OCI-LY1 (cell line): Measurements from ENCODE around the gene TTL.
"Not testable (repeated sequence)": the region's sequence is repeated elsewhere in the genome, so short reads cannot be mapped to it uniquely, and the experiment has no call there.

Experiments used
- CTCF ChIP-seq: fragments of 200-600 bp; sonication (generic), shearing (Covaris generic); IDR thresholded peaks from 2 replicates; pipeline ENCODE4 v1.5.1; 2017; ENCODE audit warnings: mild to moderate bottlenecking, antibody characterized with exemption, low read length, moderate library complexity, mixed read lengths
- EZH2 ChIP-seq: fragments of 200-600 bp; sonication (generic), shearing (Covaris generic); IDR thresholded peaks from 2 replicates; pipeline ENCODE4 v1.8.0; 2017; ENCODE audit warnings: borderline replicate concordance, mixed run types, mild to moderate bottlenecking, antibody characterized with exemption, low read length, moderate library complexity, mixed read lengths

GRCh38 chr2:112432735-112433479 lies 49.0 kb upstream of the TTL start:
- not testable (repeated sequence) for TF ChIP-seq EZH2, CTCF
